NCI-H1436 treated with DMSO at 0.1 percent for 48 hours (cell line): ENCODE results near the gene ZDHHC8.

Source experiments
- DNase-seq: peaks from one replicate; lab custom pipeline; 2025; lab: John Stamatoyannopoulos, UW

ZDHHC8 gene

DNA sequence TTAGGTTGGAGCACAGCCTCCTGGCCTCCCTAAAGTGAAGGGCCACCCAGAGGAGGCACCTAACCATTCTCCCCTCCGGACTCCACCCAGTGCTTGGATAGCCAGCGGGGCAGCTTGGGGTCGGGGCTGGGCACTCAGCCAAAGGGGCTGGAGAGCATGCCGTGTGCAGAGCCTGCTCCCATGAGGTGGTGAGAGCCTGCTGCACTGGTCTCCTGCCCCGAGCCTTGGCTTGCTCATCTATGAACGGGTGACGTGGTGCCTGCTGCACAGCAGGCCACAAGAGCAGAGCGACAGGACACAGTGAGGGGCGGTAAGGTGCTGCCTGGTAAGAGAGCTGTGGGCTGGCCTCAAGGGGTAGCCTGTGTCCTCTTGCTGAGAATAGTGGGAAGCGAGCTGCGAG lies 33.3 kb downstream of the ZDHHC8 start:
- DNase-seq, result no peak

DNA sequence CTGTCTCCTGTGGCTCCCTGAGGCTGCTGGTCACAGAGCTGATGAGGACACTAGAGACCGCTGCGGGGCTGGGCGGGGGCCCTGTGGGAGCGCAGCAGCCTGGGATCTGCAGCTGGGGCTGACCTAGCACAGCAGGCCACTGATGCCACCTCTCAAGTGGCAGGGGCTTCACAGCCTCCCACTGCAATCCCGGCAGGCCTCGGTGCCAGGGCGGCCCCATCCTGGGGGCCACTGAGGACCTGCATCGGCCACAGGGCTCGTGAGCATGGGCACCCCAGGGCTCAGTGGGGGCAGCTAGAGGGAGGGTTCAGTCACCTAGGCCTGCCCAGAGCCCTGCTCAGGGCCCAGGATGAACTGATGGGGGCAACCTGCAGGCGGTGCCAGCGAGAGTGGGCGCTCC lies 33.8 kb downstream of the ZDHHC8 start:
- no peak for DNase-seq

DNA sequence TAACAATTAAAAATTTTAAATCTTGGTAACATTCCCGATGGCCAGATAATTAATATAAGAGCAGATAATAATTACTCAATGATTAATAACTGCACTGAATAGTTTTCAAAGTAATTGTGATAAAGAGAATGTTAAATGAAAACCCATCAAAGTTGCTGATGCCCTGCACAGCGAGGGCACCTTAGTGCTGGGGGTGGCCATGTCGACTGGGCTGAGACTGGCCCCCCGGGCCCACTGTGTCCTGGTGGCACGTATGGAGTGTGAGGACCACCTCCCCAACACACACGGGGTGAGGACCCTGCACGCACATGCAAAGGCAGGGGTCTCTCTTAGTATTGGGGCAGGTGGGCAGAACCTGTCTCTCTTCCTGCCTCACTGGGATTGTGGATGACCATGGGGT lies 34.3 kb downstream of the ZDHHC8 start:
- no peak for DNase-seq

- no peak for DNase-seq
Measured at GRCh38 chr22:20166703-20167102, 35.1 kb downstream of the ZDHHC8 start.

DNA sequence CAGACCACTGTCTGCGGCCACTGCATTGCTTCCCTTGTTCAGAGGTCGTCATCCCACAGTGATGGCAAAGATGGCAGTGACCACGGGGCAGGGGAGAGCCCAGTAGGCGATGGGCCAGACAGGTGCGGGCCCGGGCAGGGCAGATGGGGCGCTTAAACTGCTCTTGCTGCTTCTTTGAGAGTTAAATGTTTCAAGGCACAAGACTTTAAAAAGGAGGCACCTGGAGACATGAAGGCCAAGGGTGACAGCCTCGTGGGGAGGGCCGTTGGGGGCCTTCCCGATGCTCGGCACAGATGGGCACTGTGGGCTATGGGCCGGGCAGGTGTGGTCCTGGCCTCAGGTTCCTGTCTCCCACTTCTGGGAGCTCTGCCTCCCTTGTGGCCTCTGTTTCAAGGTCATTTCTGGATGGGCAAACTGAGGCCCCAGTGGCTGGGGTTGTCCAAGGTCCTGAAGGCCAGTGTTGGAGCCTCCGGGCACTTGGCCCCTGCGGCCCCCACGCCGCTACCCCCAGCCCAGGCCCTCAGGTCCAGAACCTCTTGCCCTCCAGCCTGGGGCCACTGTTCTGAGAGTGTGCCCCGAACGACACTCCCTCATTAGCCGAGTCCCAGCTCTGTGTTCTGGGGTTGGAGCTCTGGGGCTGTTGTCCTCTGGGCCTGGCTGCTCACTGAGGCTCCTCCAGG lies 36.2 kb downstream of the ZDHHC8 start:
- DNase-seq, result no peak

GRCh38 chr22:20169253-20169822 lies 37.7 kb downstream of the ZDHHC8 start:
- no peak for DNase-seq

DNA sequence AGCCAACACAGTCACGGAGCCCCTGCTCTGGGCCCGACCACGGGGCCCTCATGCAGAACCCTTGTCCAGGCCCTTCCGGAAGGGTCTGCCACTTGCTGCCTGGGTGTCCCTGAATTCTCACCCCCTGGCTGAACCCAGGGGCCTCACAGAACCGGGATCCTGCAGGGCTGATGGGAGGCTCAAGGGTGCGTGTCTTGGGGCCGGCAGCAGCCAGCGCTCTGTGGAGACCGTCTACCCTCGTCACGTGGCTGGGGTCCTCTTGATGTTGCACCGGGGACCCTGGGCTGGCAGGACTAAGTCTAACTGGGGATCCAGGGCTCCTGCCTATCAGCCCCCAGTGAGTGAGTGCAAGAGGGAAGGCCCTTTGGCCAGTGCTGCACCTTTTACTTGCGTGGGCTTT lies 38.6 kb downstream of the ZDHHC8 start:
- no peak for DNase-seq

DNA sequence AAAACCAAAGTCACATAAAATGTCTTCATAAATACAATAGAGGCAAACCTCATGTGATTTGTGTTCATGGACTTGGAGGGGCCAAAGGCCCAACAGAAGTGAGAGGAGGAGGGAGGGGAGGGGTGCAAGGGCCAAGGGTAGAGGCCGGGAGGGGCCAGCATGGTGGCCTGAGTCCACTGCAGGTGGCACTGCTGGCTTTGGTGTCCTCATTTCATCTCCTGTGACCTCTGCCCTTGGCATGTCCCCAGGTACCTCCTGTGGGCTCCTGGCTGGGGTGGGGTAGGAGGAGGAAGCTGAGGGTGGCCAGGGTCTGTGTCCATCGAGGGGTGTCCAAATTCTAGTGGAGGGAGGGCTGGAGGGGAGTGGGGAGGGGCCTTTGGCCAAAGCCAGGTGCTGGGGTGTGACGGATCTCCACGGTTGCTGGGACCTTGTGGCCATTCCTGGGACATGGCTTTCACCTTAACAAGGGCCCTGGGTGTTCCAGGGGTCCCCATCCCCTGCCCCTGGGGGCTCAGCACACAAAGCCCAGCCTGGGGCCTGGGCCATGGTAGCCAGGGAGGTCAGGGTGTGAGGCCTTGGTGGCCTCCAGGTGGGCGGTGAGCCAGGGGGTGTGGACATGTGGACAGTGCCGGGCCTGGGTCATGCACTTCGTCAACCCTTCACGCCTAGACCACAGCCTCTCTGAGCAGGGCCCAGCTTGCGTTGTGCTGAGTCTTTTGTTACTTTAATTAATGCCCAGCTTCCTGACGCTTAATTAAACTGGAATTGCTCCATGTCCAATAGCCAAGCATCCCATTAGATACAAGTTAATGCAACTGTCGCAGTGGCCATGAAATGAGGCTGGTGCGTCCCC lies 39.9 kb downstream of the ZDHHC8 start:
- no peak for DNase-seq

GRCh38 chr22:20172141-20172613 lies 40.6 kb downstream of the ZDHHC8 start:
- DNase-seq, result no peak

GRCh38 chr22:20173246-20173645 lies 41.6 kb downstream of the ZDHHC8 start:
- DNase-seq, result no peak

- DNase-seq, result no peak
Measured at GRCh38 chr22:20173772-20174171, 42.2 kb downstream of the ZDHHC8 start.

DNA sequence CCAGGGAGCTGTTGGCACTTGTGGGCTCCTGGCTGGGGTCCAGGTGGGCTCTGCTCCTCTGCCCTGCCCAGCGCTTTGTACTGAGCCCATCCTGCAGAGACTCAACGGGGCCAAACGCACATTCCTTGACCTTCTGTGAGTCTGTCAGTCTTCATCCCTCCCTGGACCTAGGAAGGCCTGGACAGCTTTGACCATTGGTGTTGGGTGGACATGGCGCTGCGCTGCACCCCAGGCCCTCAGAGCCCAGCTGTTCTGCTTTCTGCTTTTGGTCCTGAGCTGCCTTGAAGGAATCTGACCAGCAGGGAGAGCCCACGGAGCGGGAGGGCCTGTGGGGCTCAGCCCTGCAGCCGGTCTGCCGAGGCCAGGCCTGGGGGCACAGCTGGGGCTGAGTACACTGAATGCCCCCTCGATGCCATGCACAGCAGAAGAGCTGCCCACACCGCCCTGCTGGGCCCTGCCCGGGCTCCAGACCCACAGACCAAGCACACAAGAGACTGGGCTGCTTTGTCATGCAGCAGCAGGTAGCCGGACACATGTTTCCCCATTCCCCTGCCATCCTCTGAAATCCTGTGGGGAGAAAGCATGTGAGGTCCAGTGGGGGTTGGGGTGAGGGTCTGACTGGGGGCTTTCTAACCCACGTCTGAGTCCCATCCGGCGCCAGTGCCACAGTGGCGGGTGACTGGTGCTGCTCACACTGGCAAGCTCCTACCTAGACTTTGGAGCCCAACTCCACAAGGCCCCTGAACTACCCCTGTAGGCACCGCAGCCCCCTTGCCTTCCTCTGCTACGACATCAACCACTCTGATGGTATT lies 43.4 kb downstream of the ZDHHC8 start:
- DNase-seq, result no peak

DNA sequence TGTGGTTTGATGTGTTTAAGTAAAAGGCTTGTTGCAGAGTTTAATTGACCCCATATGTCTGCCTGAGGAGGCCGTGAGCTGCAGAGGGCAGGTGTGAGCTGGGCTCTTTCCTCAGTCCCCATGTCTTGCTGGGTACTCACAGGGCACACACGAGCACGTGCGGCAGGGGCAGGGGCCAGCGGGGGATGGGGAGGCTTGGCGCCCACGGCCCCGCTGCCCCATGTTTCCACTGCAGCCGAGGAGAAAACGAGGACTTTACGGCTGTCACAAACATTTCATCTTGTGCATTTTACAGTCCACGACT lies 43.9 kb downstream of the ZDHHC8 start:
- DNase-seq, result no peak

DNA sequence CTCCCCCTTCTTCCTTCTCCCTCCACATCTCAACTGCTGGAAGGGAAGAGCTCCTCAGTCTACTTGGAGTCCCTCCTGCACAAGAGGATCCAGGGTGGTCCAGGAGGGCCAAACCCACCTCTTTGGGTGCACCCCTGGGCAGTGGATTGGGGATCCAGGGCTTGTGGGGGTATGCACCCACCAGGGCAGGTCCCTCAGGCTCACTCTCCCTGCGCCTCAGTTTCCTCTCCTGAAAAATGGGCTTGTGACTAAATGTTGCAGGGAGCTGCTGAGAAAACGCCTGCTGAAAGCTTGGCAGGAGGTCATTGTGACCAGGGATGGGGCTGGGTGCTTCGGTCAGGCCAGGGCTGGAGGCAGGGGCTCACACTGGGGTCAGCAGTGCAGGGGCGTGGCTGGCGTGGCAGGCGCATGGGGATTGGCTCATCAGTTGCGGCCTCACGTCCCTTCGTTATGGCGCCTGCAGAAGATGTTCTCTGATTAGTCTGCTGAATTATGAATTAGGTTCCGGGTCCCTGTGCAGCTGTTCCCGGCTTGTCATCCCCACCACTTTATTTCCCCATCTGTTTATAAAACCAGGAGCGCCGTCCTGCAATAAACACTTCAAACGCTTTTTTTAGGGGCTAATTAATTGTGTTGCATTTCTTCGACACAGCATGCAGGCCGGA lies 44.9 kb downstream of the ZDHHC8 start:
- DNase-seq, result no peak

DNA sequence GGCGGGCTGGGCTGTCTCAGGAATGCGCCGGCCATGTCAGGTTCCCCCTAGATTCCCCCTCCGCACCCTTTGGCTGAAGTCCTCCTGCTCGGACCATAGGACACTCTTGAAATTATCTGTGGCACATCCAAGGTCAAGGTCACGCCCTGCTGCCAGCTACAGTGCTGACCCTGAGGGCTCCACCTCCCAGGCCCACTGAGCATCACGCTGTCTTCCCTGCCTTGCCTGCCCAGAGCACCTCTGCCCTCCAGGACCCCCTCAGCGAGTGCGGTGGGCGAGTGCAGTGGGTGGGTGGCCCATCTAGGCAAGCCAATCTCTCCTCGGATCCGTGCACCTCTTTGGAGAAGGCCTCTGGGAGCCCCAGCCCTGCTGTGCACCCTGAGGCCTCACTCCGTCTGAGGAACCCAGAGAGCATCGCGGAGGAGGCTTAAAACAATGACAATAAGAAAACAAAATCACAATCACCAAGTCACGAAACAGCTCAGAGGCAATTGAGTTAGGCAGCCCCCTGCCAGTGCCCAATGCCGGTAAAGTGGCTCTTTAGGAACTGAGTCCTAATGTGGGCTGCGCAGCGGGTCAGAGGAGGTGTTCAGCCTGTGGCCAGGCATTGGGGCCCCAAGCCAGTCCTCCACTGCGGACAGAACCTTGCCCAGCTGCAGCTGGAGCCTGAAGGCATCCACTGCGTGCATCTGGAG lies 45.8 kb downstream of the ZDHHC8 start:
- no peak for DNase-seq

DNA sequence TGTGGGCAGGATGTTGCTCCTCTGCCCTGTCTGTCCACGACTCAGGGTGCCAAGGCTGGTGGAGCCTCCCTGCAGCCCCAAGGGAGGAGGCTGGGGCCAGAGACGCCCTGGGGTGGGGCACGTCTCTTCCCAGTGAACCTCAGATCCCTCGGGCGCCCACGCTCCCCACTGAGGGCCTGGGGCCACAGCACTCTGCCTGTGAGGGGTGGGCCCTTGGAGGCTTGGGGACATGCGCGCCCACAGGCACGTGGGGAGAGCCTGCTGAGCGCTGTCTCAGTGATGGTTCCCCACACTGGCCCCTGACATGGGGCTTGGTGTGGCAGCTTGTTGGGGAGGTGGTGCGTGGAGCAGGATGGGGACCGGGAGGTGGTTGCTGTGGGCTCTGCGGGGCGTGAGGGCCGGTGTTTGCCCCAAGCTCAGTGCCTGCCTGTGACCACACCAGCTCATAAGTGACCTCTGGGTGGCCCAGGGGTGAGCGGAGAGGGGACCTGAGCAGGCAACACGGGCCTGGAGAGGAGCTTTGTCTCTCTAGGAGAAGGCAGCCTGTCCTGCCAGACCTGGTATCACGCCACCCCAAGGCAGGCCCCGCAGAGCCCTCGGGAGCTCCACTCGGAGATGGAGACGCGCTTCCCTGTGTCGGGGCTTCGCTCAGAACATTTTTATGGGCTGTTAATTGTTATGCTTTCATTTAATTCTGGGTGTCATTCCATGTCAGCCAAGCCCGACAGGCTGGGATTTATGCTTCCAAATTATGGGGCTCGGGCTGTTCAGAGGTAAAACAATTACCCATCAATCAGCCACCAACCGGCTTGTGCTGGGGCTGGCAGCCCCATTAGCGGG lies 46.7 kb downstream of the ZDHHC8 start:
- no peak for DNase-seq

DNA sequence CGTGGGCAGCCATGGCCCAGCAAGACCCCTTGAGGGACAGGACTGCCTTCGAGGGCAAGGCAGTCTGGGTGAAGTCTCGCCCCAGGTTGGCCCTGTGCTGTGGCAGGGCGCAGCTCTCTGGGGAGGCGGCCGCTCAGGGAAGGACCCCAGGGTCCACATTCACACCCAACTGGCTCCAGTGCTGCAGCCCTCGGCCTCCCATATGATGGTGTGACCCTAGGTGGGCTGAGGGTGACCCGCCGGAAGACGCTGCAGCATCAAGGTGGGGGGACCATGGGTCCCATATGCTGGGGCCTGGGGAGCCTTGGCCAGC lies 47.3 kb downstream of the ZDHHC8 start:
- no peak for DNase-seq

DNA sequence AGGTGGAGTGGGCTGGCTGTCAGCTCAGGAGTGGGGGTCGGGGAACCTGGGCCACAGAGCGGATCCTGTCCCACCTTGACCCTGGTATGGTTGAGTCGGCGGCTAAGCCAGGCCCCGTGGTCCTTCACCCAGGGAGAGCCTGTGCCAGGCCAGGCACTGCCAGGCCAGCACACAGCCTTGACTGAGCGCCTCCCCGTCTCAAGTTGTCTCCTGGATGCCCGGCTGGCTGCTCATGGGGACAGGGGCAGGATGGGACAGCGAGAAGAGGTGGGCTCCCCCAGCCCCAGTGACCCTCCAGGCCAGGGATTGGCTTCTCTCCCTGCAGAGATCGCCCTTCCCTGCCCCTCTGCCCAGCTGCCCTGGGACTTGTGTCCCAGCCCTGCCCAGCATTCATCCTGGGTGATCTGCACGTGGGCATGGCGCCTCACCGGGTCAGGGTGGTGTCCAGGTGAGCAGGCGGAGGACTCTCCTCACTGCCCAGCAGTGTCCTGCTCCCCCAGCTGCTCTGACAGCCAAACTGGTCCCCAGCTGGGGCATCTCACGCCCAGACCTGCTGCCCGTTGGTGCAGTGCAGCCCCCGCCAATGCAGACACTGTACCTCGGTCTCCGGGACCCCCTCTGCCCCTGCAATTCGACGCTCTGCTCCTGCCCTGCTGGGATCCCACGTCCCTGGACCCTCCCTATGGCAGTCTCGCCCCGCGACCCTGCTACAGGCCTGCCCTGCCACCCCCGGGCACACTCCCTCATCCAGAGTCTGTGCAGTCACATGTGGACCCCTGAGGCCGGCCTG lies 48.0 kb downstream of the ZDHHC8 start:
- DNase-seq, result no peak

DNA sequence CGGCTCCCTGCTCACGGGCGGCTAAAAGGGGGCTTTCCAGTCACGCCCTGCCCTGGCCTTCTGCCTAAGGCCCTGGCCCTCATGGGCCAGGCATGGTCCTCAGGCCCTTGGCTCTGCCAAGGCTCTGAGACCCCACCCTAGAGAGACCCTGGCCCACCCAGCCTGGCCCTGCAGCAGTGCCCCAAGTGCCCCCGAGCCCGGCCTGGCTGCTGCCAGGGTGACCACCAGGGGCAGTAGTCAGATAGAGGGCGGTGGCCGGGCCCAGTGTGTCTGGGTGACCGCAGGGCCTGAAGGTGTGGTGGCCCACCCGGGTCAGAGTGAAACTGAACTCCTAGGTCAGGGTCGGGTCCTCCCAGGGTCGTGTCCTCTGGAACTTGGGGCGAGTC lies 48.6 kb downstream of the ZDHHC8 start:
- DNase-seq, result no peak

DNA sequence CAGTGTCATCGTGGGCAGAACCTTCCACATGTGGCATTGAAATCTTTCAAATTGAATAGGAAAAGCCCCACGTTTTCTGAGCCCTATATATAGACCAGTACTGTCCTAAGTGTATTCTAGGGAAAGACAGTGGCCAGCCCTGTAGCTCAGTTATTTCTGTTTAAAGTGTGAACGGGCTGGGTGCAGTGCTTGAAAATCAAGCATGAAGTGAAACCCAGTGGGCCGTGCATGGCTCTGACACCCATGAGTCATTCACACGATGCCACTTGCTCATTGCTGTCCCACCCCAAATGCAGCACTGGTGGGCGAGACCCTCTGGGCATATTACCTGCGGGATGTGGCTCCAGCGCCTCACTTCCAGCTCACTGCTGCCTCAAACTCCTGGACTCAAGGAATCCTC lies 49.0 kb downstream of the ZDHHC8 start:
- DNase-seq, result no peak
